ENCODE measurements around the gene GRHL3.

The GRHL3 gene

GRCh38 chr1:24345334-24345733 lies 26.2 kb downstream of the GRHL3 start:
- no peak for DNase-seq

- DNase-seq: no peak
Measured at GRCh38 chr1:24347159-24347934, 28.2 kb downstream of the GRHL3 start.

GRCh38 chr1:24348196-24348595 lies 29.0 kb downstream of the GRHL3 start:
- DNase-seq: no peak

- DNase-seq: no peak
Measured at GRCh38 chr1:24349891-24350290, 30.7 kb downstream of the GRHL3 start.

GRCh38 chr1:24351247-24351646 lies 32.1 kb downstream of the GRHL3 start:
- no peak for DNase-seq

GRCh38 chr1:24351918-24352627 lies 32.9 kb downstream of the GRHL3 start:
- no peak for DNase-seq

- DNase-seq: no peak
Measured at GRCh38 chr1:24353292-24353891, 34.2 kb downstream of the GRHL3 start.

GRCh38 chr1:24355466-24355865 lies 36.3 kb downstream of the GRHL3 start:
- DNase-seq: no peak

GRCh38 chr1:24357038-24357437 lies 37.9 kb downstream of the GRHL3 start:
- no peak for DNase-seq

GRCh38 chr1:24360681-24361080 lies 41.5 kb downstream of the GRHL3 start:
- no peak for DNase-seq

GRCh38 chr1:24361811-24362210 lies 42.7 kb downstream of the GRHL3 start:
- no peak for DNase-seq

GRCh38 chr1:24362396-24362795 lies 43.2 kb downstream of the GRHL3 start:
- no peak for DNase-seq

GRCh38 chr1:24362982-24363614 lies 43.9 kb downstream of the GRHL3 start:
- DNase-seq: no peak

GRCh38 chr1:24363994-24364393 lies 44.8 kb downstream of the GRHL3 start:
- no peak for DNase-seq

- no peak for DNase-seq
Measured at GRCh38 chr1:24364605-24364974, 45.4 kb downstream of the GRHL3 start.

GRCh38 chr1:24364975-24365678 lies 46.0 kb downstream of the GRHL3 start:
- no peak for DNase-seq

- no peak for DNase-seq
Measured at GRCh38 chr1:24366707-24367106, 47.5 kb downstream of the GRHL3 start.

- DNase-seq: no peak
Measured at GRCh38 chr1:24369199-24369598, 50.0 kb downstream of the GRHL3 start.

- no peak for DNase-seq
Measured at GRCh38 chr1:24369801-24370200, 50.6 kb downstream of the GRHL3 start.

GRCh38 chr1:24373044-24373443 lies 53.9 kb downstream of the GRHL3 start:
- no peak for DNase-seq

GRCh38 chr1:24373710-24374109 lies 54.6 kb downstream of the GRHL3 start:
- DNase-seq: no peak

- no peak for DNase-seq
Measured at GRCh38 chr1:24374891-24375786, 56.0 kb downstream of the GRHL3 start.

Data from CD4-positive, alpha-beta T cell treated with Interleukin-12 subunit alpha and Interleukin-12 subunit beta, for 1 hour (primary cell).